NCI-H2081 treated with DMSO at 0.1 percent for 48 hours (cell line): ENCODE results near the gene ANKRD13B.
"Not testable (repeated sequence)": the region's sequence is repeated elsewhere in the genome, so short reads cannot be mapped to it uniquely, and the experiment has no call there.

Experiments used
- DNase-seq: peaks from one replicate; lab custom pipeline; 2025; lab: John Stamatoyannopoulos, UW

ANKRD13B gene

GRCh38 chr17:29642171-29642611 is 49.3 kb downstream of the ANKRD13B start:
- DNase-seq, result peak; percentile 3

- DNase-seq, result no peak
Measured at GRCh38 chr17:29643817-29644160, 50.9 kb downstream of the ANKRD13B start.

- no peak for DNase-seq
Measured at GRCh38 chr17:29645515-29646051, 52.7 kb downstream of the ANKRD13B start.

GRCh38 chr17:29648005-29648404 is 55.1 kb downstream of the ANKRD13B start:
- no peak for DNase-seq

GRCh38 chr17:29649359-29649758 is 56.4 kb downstream of the ANKRD13B start:
- no peak for DNase-seq

- DNase-seq, result no peak
Measured at GRCh38 chr17:29650396-29650795, 57.5 kb downstream of the ANKRD13B start.

- not testable (repeated sequence) for DNase-seq
Measured at GRCh38 chr17:29651913-29652312, 59.0 kb downstream of the ANKRD13B start.

GRCh38 chr17:29652976-29653375 is 60.0 kb downstream of the ANKRD13B start:
- DNase-seq, result no peak

- DNase-seq, result no peak
Measured at GRCh38 chr17:29653995-29654714, 61.2 kb downstream of the ANKRD13B start.

GRCh38 chr17:29655323-29655722 is 62.4 kb downstream of the ANKRD13B start:
- no peak for DNase-seq

GRCh38 chr17:29659155-29659554 is 66.2 kb downstream of the ANKRD13B start:
- DNase-seq, result no peak

- DNase-seq, result no peak
Measured at GRCh38 chr17:29661213-29661612, 68.3 kb downstream of the ANKRD13B start.

GRCh38 chr17:29663155-29663554 is 70.2 kb downstream of the ANKRD13B start:
- DNase-seq, result no peak
